ENCODE results near the gene CCNB1IP1.
"Not testable (repeated sequence)": the region's sequence is repeated elsewhere in the genome, so short reads cannot be mapped to it uniquely, and the experiment has no call there.

Gene CCNB1IP1

GRCh38 chr14:20333494-20333841 is 389 bp upstream of the CCNB1IP1 start:
- DNase-seq: no peak

GRCh38 chr14:20332431-20332787 is 670 bp downstream of the CCNB1IP1 start:
- peak in 2 of 51 donors; percentile 34 to 48 for DNase-seq

- no peak for DNase-seq
These were observed 1.9 kb downstream of the CCNB1IP1 start for GRCh38 chr14:20331053-20331613.

GRCh38 chr14:20329355-20329754 is 3.7 kb downstream of the CCNB1IP1 start:
- no peak for DNase-seq

DNA sequence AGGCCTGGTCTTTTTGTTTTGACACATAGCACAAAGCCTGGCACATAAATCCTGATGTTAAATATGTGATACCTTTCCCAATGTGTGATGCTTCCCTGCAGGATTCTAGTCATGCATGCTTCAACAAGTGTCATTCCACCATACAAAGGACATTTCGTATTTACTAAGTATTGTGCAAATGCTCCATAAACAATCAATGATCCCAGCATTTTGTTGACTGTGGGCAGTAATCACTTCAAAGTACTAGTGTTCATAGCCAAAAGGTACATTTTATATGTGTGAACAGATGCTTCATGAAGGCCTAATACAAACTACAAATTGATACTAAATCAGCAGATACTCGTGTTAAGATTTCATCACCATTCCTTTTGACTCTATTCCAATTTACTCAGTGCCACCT is 4.4 kb downstream of the CCNB1IP1 start:
- DNase-seq: no peak

DNA sequence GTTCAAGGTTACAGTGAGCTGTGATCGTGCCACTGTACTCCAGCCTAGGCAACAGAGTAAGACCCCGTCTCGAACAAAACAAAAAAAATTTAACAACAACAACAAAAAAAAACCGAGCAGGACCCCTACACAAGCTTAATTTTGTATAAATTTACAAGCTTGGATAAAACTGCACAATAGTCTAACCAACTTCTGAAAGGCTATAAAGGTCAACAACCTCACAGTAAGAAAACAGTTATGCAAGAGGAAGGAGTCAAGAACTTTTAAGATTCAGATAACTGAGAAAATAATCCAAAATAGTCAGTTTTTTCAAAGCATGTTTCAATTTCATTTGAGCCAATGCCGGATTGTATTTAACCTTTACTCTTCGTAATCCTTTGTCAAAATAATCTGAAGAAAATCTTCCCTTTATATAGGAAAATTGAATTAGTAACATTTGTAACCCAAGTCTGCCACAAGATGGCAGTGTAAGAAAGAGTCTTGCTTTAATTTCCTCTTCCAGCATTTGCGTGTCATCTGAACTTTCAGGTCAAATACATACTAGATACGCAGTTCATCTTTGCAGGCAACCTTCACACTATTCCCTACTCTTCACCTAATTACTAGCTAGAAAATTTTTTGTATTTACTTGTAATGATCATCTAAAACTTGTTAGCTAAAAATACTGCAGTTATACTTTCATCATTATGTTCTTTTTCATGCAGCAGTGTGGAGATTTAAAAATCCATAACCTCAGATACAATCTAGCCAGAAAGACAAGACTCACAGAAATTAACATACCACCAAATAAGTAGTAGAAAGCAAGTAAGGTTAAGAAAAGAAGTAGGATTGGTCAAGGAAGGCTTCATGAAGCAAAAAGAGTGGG is 5.8 kb downstream of the CCNB1IP1 start:
- DNase-seq: peak in 3 of 51 donors; percentile 16 to 69 (median 26)

- DNase-seq: no peak
These were observed 15.4 kb downstream of the CCNB1IP1 start for GRCh38 chr14:20317720-20318119.

DNA sequence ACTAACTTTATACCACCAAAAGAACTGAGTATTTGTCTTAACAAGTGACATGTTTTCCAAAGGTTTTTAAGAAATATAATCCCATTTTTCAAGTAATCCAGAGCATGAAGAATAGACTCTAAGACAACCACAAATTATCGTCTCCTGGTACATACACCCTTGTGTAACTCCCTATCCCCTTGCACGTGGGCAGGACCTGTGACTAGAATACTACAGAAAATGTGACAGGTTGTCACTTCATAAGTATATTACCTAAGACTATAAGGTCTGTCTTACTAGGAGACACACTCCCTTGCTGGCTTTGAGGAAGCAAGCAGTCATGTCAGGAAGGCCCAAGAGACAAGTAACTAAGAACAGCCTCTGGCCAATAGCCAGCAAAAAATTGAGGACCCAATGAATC is 19.1 kb downstream of the CCNB1IP1 start:
- no peak for DNase-seq

- no peak for DNase-seq
These were observed 27.0 kb downstream of the CCNB1IP1 start for GRCh38 chr14:20306079-20306423.

DNA sequence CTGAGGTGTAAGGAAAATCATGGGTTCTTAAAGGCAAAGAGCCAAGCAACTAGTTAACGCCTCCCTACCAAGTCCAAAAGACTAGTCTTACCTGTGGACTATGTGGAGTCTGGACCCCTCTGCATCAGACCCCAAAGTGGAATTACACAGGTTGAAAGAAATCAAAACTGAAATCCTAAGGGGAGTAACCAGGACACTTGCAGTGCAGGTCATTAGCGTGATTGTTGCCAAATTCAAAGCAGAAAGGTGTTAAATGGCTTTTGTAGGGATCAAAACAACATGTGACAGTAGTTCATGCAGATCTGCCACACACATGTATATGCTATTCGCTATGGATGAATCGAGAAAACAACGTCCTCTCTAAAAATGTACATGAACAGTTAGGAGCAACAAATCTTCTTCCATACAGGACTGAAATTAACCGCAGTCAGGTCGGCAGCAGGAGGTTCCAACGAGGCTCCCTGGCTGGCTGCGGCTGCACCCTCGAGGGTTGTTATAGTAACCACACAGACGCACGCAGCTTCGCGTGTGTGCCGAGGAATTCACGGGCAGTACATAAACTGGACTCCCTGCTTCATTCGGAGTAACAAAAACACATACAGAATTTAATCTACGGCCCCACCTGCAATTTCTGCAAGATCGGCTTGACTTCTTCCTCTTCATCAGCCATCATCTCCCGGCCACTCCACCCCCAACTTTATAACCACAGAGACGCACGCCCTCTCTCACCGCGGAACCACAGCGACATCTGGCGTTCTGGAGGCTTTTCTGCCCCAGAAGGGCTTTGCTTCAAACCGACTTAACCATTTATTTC is 27.6 kb downstream of the CCNB1IP1 start, which contains the start of gene TTC5:
TSS of gene TTC5 (minus strand) at position 687 of the 814 bp plus-strand sequence. CDS start at position 673, 14 bp downstream.
- DNase-seq: peak; percentile 5 to 91 (median 63)

- no peak for DNase-seq
These were observed 30.9 kb downstream of the CCNB1IP1 start for GRCh38 chr14:20302042-20302755.

GRCh38 chr14:20295067-20295466 is 38.0 kb downstream of the CCNB1IP1 start:
- no peak for DNase-seq

GRCh38 chr14:20294636-20295035 is 38.4 kb downstream of the CCNB1IP1 start:
- no peak for DNase-seq

- DNase-seq: not testable (repeated sequence)
These were observed 51.1 kb downstream of the CCNB1IP1 start for GRCh38 chr14:20281998-20282397.

DNA sequence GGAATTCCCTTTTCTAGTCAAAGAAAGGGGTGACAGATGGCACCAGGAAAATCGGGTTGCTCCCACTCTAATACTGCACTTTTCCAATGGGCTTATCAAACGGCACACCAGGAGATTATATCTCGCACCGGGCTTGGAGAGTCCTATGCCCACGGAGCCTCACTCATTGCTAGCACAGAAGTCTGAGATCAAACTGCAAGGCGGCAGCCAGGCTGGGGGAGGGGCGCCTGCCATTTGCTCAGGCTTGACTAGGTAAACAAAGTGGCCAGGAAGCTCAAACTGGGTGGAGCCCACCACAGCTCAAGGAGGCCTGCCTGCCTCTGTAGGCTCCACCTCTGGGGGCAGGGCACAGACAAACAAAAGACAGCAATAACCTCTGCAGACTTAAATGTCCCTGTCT is 52.8 kb downstream of the CCNB1IP1 start:
- DNase-seq: not testable (repeated sequence)

DNA sequence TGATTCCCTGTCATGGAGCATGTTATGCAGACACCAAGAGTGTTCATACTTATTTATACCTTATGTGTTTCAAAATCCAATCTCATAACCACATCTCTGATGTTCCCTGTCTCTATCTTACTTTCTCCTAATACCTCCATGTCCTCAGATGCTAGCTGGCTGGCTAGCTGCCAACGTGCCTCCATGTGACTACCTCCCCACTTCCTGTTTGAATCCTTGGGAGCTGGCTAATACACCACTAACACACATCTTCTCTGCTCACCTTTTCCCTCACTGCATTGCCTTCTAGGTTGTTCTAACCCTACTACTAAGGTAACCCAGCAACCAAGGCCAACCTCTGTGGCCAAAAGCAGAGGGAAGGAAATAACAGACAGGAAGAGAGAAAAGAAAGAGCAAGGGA is 54.7 kb downstream of the CCNB1IP1 start:
- DNase-seq: peak in 1 of 51 donors; percentile 0

DNA sequence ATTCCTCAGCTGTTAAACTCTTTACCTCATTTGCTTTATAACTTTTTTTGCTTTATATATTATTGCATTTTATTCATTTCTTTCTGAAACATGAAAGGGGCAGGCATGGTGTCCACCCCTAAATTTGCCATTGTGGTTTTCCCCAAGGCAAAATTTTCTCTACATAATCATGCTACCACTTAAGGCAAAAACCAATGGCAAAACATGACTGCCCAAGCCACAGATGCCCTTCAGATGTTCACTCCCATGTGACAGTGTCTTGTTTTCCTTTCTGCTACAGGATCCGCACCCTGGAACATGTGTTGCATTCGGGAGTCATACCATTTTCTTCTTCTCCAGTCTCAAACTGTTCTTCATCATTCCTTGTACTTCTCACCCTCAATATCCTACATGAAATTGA is 55.7 kb downstream of the CCNB1IP1 start:
- DNase-seq: no peak

GRCh38 chr14:20274062-20274461 is 59.0 kb downstream of the CCNB1IP1 start:
- no peak for DNase-seq

GRCh38 chr14:20264361-20264760 is 68.7 kb downstream of the CCNB1IP1 start:
- DNase-seq: not testable (repeated sequence)

DNA sequence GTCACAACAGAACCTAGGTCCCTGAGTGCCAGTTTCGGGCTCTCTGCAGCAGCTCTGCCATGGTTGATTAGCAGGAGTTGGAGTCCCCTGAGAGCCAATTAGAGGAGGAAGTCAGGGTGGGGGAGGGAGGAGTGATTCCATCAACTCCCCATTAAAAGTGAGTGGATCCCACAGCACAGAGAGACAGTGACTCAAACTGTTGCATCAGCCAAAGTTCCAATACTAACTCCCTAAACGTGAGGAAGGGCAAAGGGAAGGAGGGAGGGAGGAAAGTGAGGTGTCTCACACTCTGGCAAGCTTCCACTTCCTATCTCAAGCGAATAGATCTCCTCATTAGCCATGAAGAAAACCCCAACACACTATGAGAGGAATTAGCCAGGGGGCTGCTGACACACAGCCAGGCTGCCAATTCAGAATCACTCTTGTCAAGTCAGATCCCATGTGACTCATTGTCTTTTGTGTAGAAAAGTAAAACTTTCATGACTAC is 70.4 kb downstream of the CCNB1IP1 start:
- no peak for DNase-seq

Measured in hypothalamus (tissue), 51 donors.